Keratinocyte (primary cell): Measurements from ENCODE around the gene GSX1. TPM values are rescaled to one million over a fixed set of nuclear protein-coding genes. Genes with fewer than 3 reads are reported as not detected.

Source experiments
- DNase-seq: peaks from one replicate; pipeline ENCODE4 v3.0.0-alpha.2; 2011; ENCODE audit warnings: low read depth, missing footprints, low spot score
- FAIRE-seq: peaks from 2 replicates; lab custom pipeline; 2011; peaks lifted over from hg19 to GRCh38; lab: Jason Lieb, UNC
- H2AFZ ChIP-seq: 2 replicates; pipeline ENCODE4 v1.6.0; 2012; ENCODE audit warnings: low read length, control low read depth, inconsistent platforms; ENCODE audit not compliant: control insufficient read depth
- H3K27ac ChIP-seq: 2 replicates; pipeline ENCODE4 v1.5.1; 2011; ENCODE audit warnings: low read length; ENCODE audit not compliant: control insufficient read depth, insufficient read depth
- H3K27me3 ChIP-seq: 3 replicates; pipeline ENCODE4 v1.6.0; 2011; ENCODE audit warnings: low read length; ENCODE audit not compliant: control insufficient read depth, insufficient read depth; ENCODE audit errors: extremely low read depth
- H3K36me3 ChIP-seq, 2 experiments: 2 replicates in 1 of 2; 3 replicates in 1 of 2; pipeline ENCODE4 v1.5.1; 2011; ENCODE audit warnings: low read length in 2 of 2, mild to moderate bottlenecking in 1 of 2; ENCODE audit not compliant: control insufficient read depth in 2 of 2, insufficient read depth in 2 of 2; ENCODE audit errors: extremely low read depth in 1 of 2
- H3K4me1 ChIP-seq: 3 replicates; pipeline ENCODE4 v1.5.1; 2011; ENCODE audit warnings: low read length; ENCODE audit not compliant: control insufficient read depth, insufficient read depth; ENCODE audit errors: extremely low read depth
- H3K4me2 ChIP-seq: 3 replicates; pipeline ENCODE4 v1.6.0; 2011; ENCODE audit warnings: low read depth, low read length; ENCODE audit not compliant: control insufficient read depth, insufficient read depth; ENCODE audit errors: extremely low read depth
- H3K4me3 ChIP-seq, 3 experiments: fragments of 200-600 bp in 1 of 3; sonication (generic) in 1 of 3; 2 replicates in 2 of 3; 3 replicates in 1 of 3; pipeline ENCODE4 v1.5.1; 2011 to 2016; ENCODE audit warnings: low read length in 3 of 3, mild to moderate bottlenecking in 3 of 3, control low read depth in 2 of 3, inconsistent platforms in 1 of 3, low read depth in 1 of 3, mixed read lengths in 1 of 3, mixed run types in 1 of 3, moderate library complexity in 1 of 3; ENCODE audit not compliant: control insufficient read depth in 2 of 3, insufficient read depth in 2 of 3; ENCODE audit errors: extremely low read depth in 1 of 3
- H3K79me2 ChIP-seq: 2 replicates; pipeline ENCODE4 v1.6.0; 2012; ENCODE audit warnings: low read length; ENCODE audit not compliant: control insufficient read depth, insufficient read depth
- H3K9ac ChIP-seq: 3 replicates; pipeline ENCODE4 v1.6.0; 2011; ENCODE audit warnings: low read length; ENCODE audit not compliant: control insufficient read depth, insufficient read depth; ENCODE audit errors: extremely low read depth
- H3K9me1 ChIP-seq: 3 replicates; pipeline ENCODE4 v1.6.0; 2011; ENCODE audit warnings: low read length; ENCODE audit not compliant: control insufficient read depth, insufficient read depth; ENCODE audit errors: extremely low read depth
- H3K9me3 ChIP-seq: 2 replicates; pipeline ENCODE4 v1.5.1; 2012; ENCODE audit warnings: low read depth, low read length; ENCODE audit not compliant: control insufficient read depth
- H4K20me1 ChIP-seq: 3 replicates; pipeline ENCODE4 v1.6.0; 2011; ENCODE audit warnings: low read length; ENCODE audit not compliant: control insufficient read depth, insufficient read depth; ENCODE audit errors: extremely low read depth
- CTCF ChIP-seq, 3 experiments: IDR thresholded peaks in 1 of 3; conservative IDR thresholded peaks in 1 of 3; optimal IDR thresholded peaks in 1 of 3; 2 replicates in 2 of 3; 3 replicates in 1 of 3; pipeline versions ENCODE3 to v1.5.1; 2011; ENCODE audit warnings: low read length in 3 of 3, mild to moderate bottlenecking in 3 of 3, moderate library complexity in 2 of 3, control low read depth in 1 of 3, inconsistent platforms in 1 of 3; ENCODE audit not compliant: insufficient read depth in 2 of 3; ENCODE audit errors: extremely low read depth in 1 of 3
- EZH2 ChIP-seq: IDR thresholded peaks from one replicate; pipeline ENCODE4 v1.6.1; 2012; ENCODE audit warnings: inconsistent platforms, mild to moderate bottlenecking, low read length, moderate library complexity
- dilution Hi-C: fragments of 300-500 bp; cut with MboI; formaldehyde crosslinking; loops from one replicate; pipeline ENCODE4 v1.7.0; 2020; ENCODE audit warnings: low sequenced_read_pairs; ENCODE audit not compliant: extremely low pct_ligation_motif_present
- polyA plus RNA-seq, 5 experiments: library from polyadenylated mRNA; depleted of rRNA in 3 of 5; stranded (reverse) in 3 of 5; stranded (forward) in 1 of 5; unstranded in 1 of 5; fragments of >200 nt; gene quantifications; 1 replicate in 1 of 5; 2 replicates in 3 of 5; 3 replicates in 1 of 5; pipeline versions ENCODE4 v1.2.1 to v1.2.3, GENCODE V29; 2011 to 2012; ENCODE audit warnings: missing spikeins in 2 of 5, low read depth in 1 of 5, low replicate concordance in 1 of 5
- small RNA-seq, 3 experiments: library from RNA; depleted of rRNA; stranded (forward); fragments of <200 nt; gene quantifications; one replicate each; pipeline ENCODE3, GENCODE V24; 2012; ENCODE audit warnings: low read depth in 3 of 3, low replicate concordance in 1 of 3; ENCODE audit not compliant: insufficient read length in 3 of 3

The GSX1 gene
- polyA plus RNA-seq, 1 donor (not counting 4 experiments of a cell fraction or from before 2014, with no cell fraction given): not detected

- no peak overlapping the region for H3K27ac ChIP-seq
- H3K4me1 ChIP-seq: no peaks in the 10 kb centered on the region
- dilution Hi-C loops: loop anchor here (25.0 kb wide), 1 partner anchor 122 kb away; the partner anchor contains the start of gene CDX2
- H3K9me1 ChIP-seq: no peaks in the 10 kb centered on the region
- H3K36me3 ChIP-seq: no peaks in the 10 kb centered on the region
- no peaks in the 10 kb centered on the region for H3K9me3 ChIP-seq
- peaks cover 6% of the 10 kb centered on the region for H3K27me3 ChIP-seq
- peak in 1 of 3 experiments; percentile 17 for TF ChIP-seq CTCF (optimal IDR thresholded peaks at IDR 0.05 in 1 of 3, IDR thresholded peaks at IDR 0.05 in 1 of 3, conservative IDR thresholded peaks at IDR 0.05 in 1 of 3; ENCODE audit: extremely low read depth in 1 of 3, insufficient read depth in 2 of 3, low read length in 3 of 3)
- no peak for TF ChIP-seq EZH2
- no peak overlapping the region for H3K9ac ChIP-seq
- no peaks in the 10 kb centered on the region for H3K79me2 ChIP-seq
- no peak for DNase-seq
- no peaks in the 10 kb centered on the region for H4K20me1 ChIP-seq
- no peak overlapping the region for H2AFZ ChIP-seq
- no peak overlapping the region for H3K4me3 ChIP-seq
- no peak overlapping the region for H3K4me2 ChIP-seq
- no peak for FAIRE-seq
Measured at GRCh38 chr13:27839809-27840467, 47.7 kb downstream of the GSX1 start.

GRCh38 chr13:27842571-27842970, 50.3 kb downstream of the GSX1 start:
- no peaks in the 10 kb centered on the region for H3K4me1 ChIP-seq
- no peak overlapping the region for H3K4me2 ChIP-seq
- no peak overlapping the region for H3K27ac ChIP-seq
- no peak overlapping the region for H3K4me3 ChIP-seq
- dilution Hi-C loops: loop anchor here (25.0 kb wide), 1 partner anchor 120 kb away; the partner anchor contains the start of gene CDX2
- no peaks in the 10 kb centered on the region for H3K9me3 ChIP-seq
- H3K27me3 ChIP-seq: peaks cover 6% of the 10 kb centered on the region
- FAIRE-seq (no peak), DNase-seq (no peak)
- H3K9me1 ChIP-seq: no peaks in the 10 kb centered on the region
- no peak overlapping the region for H3K9ac ChIP-seq
- H4K20me1 ChIP-seq: no peaks in the 10 kb centered on the region
- H3K79me2 ChIP-seq: no peaks in the 10 kb centered on the region
- TF ChIP-seq CTCF (optimal IDR thresholded peaks at IDR 0.05 in 1 of 3, IDR thresholded peaks at IDR 0.05 in 1 of 3, conservative IDR thresholded peaks at IDR 0.05 in 1 of 3; ENCODE audit: extremely low read depth in 1 of 3, insufficient read depth in 2 of 3, low read length in 3 of 3) (no peak), EZH2 (no peak)
- H2AFZ ChIP-seq: no peak overlapping the region
- H3K36me3 ChIP-seq: no peaks in the 10 kb centered on the region

Small RNAs within 50 kb of the gene (small RNA-seq; reads per million reads assigned to genes)
- gene RNU6-73P: 0 to 1.8 (median 1.0) reads per million in 3 experiments

Other genes with a start within 250 kb of the GSX1 start
- gene LNX2, start 172.0 kb upstream of the GSX1 start, polyA plus RNA-seq: 12.1 to 17.0 TPM (median 14.4 TPM) in 3 replicates
- 152 to 235 TPM (median 204 TPM) in 3 replicates for gene POLR1D, start 170.6 kb upstream of the GSX1 start, polyA plus RNA-seq
- gene PDX1, start 127.5 kb downstream of the GSX1 start, polyA plus RNA-seq: not detected in 3 replicates
- not detected in 3 replicates for gene CDX2, start 176.8 kb downstream of the GSX1 start, polyA plus RNA-seq
- gene URAD, start 196.2 kb downstream of the GSX1 start, polyA plus RNA-seq: not detected in 3 replicates